HL-60 (cell line): ENCODE results near the gene KIF4B.

ENCODE experiments used
- DNase-seq, 2 experiments: peaks; one replicate each; pipeline ENCODE4 v3.0.0-alpha.2; 2010 to 2020; ENCODE audit warnings: low read depth in 1 of 2, low spot score in 1 of 2
- H3K27ac ChIP-seq: fragments of 250-450 bp; sonication (Bioruptor Pico); replicated peaks from 2 replicates; pipeline ENCODE4 v1.5.1; 2020; ENCODE audit warnings: mild to moderate bottlenecking, moderate library complexity
- H3K27me3 ChIP-seq: fragments of 250-450 bp; sonication (Bioruptor Pico); 2 replicates; pipeline ENCODE4 v1.5.1; 2021; ENCODE audit warnings: mild to moderate bottlenecking, moderate library complexity; ENCODE audit not compliant: insufficient read depth, poor library complexity, severe bottlenecking
- H3K4me3 ChIP-seq: replicated peaks from 2 replicates; pipeline ENCODE4 v1.5.1; 2011; ENCODE audit warnings: mild to moderate bottlenecking, control low read depth, low read length; ENCODE audit not compliant: insufficient read depth
- CTCF ChIP-seq: IDR thresholded peaks from one replicate; pipeline ENCODE4 v1.5.1; 2011; ENCODE audit warnings: low read length, control low read depth, inconsistent platforms; ENCODE audit not compliant: insufficient read depth
- GABPA ChIP-seq: IDR thresholded peaks from 2 replicates; pipeline ENCODE4 v1.6.1; 2012; ENCODE audit warnings: low read depth
- POLR2AphosphoS5 ChIP-seq: IDR thresholded peaks from 2 replicates; pipeline ENCODE4 v1.6.1; 2012; ENCODE audit warnings: low read depth
- REST ChIP-seq: IDR thresholded peaks from 2 replicates; pipeline ENCODE4 v1.6.1; 2012; ENCODE audit warnings: low read depth; ENCODE audit not compliant: insufficient replicate concordance
- SPI1 ChIP-seq: IDR thresholded peaks from 2 replicates; pipeline ENCODE4 v1.6.1; 2012; ENCODE audit warnings: low read depth, mild to moderate bottlenecking, borderline replicate concordance

The KIF4B gene

GRCh38 chr5:155021842-155022241 lies 8.3 kb downstream of the KIF4B start:
- Histone ChIP-seq H3K4me3 (no peak overlapping the region), H3K27ac (no peak overlapping the region), H3K27me3 (peaks cover 8% of the 10 kb centered on the region)
- DNase-seq, result no peak
- TF ChIP-seq REST (no peak), GABPA (no peak), SPI1 (no peak), POLR2AphosphoS5 (no peak), CTCF (no peak)

GRCh38 chr5:155023320-155023719 lies 9.8 kb downstream of the KIF4B start:
- TF ChIP-seq GABPA, result no peak
- no peak for TF ChIP-seq POLR2AphosphoS5
- H3K27ac ChIP-seq, result no peak overlapping the region

GRCh38 chr5:155024015-155024414 lies 10.5 kb downstream of the KIF4B start:
- Histone ChIP-seq H3K27ac (no peak overlapping the region), H3K27me3 (peaks cover 8% of the 10 kb centered on the region), H3K4me3 (no peak overlapping the region)
- TF ChIP-seq REST (no peak), CTCF (no peak), SPI1 (no peak), GABPA (no peak), POLR2AphosphoS5 (no peak)
- no peak for DNase-seq

More at GRCh38 chr5:155023320-155023719, 9.8 kb downstream of the KIF4B start:
- Histone ChIP-seq H3K4me3 (no peak overlapping the region), H3K27me3 (peaks cover 8% of the 10 kb centered on the region)
- no peak for DNase-seq

- H3K27me3 ChIP-seq, result peaks cover 5% of the 10 kb centered on the region
- TF ChIP-seq CTCF (no peak), SPI1 (no peak), REST (no peak), GABPA (no peak), POLR2AphosphoS5 (no peak)
- DNase-seq, result no peak
- no peak overlapping the region for H3K4me3 ChIP-seq
- H3K27ac ChIP-seq, result no peak overlapping the region
Observed at GRCh38 chr5:155025895-155026294, 12.3 kb downstream of the KIF4B start.
